MM.1S (cell line): ENCODE measurements around the gene REEP2.

Experiments
- EZH2phosphoT487 ChIP-seq: fragments of 300-600 bp; sonication (generic); IDR thresholded peaks from 2 replicates; pipeline ENCODE4 v1.6.1; 2018; ENCODE audit warnings: antibody characterized with exemption, low read length
- TF ChIP-seq, protein P1 (sequence below): fragments of 300-600 bp; sonication (generic); IDR thresholded peaks from 2 replicates; pipeline ENCODE4 v1.5.1; 2016; ENCODE audit warnings: antibody characterized with exemption, low read length, mixed read lengths

GRCh38 chr5:138471052-138471361 is 32.1 kb downstream of the REEP2 start:
- TF ChIP-seq, protein P1, sequence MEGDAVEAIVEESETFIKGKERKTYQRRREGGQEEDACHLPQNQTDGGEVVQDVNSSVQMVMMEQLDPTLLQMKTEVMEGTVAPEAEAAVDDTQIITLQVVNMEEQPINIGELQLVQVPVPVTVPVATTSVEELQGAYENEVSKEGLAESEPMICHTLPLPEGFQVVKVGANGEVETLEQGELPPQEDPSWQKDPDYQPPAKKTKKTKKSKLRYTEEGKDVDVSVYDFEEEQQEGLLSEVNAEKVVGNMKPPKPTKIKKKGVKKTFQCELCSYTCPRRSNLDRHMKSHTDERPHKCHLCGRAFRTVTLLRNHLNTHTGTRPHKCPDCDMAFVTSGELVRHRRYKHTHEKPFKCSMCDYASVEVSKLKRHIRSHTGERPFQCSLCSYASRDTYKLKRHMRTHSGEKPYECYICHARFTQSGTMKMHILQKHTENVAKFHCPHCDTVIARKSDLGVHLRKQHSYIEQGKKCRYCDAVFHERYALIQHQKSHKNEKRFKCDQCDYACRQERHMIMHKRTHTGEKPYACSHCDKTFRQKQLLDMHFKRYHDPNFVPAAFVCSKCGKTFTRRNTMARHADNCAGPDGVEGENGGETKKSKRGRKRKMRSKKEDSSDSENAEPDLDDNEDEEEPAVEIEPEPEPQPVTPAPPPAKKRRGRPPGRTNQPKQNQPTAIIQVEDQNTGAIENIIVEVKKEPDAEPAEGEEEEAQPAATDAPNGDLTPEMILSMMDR: no peak
- no peak for TF ChIP-seq EZH2phosphoT487
